KMS-11 (cell line): ENCODE data around the gene ARMH4.

ENCODE experiments used
- H2AFZ ChIP-seq: fragments of 200-600 bp; sonication (generic); 2 replicates; pipeline ENCODE4 v1.6.1; 2016; ENCODE audit warnings: antibody characterized with exemption, mixed run types, low read depth
- H3K27ac ChIP-seq: fragments of 200-600 bp; sonication (generic); 2 replicates; pipeline ENCODE4 v1.6.1; 2016; ENCODE audit warnings: mild to moderate bottlenecking, mixed run types
- H3K27me3 ChIP-seq: fragments of 200-600 bp; sonication (generic); 2 replicates; pipeline ENCODE4 v1.6.1; 2017; ENCODE audit warnings: mild to moderate bottlenecking, low read depth, mixed run types, moderate library complexity; ENCODE audit not compliant: insufficient read depth
- H3K36me3 ChIP-seq: fragments of 200-600 bp; sonication (generic); 2 replicates; pipeline ENCODE4 v1.6.1; 2017; ENCODE audit warnings: mild to moderate bottlenecking, mixed run types; ENCODE audit not compliant: insufficient read depth
- H3K4me1 ChIP-seq: fragments of 200-600 bp; sonication (generic); 2 replicates; pipeline ENCODE4 v1.6.1; 2016; ENCODE audit warnings: mild to moderate bottlenecking, low read depth, mixed run types; ENCODE audit not compliant: poor library complexity, severe bottlenecking
- H3K4me2 ChIP-seq: fragments of 200-600 bp; sonication (generic); 2 replicates; pipeline ENCODE4 v1.7.0; 2016; ENCODE audit warnings: mild to moderate bottlenecking, mixed run types
- H3K4me3 ChIP-seq: fragments of 200-600 bp; sonication (generic); IDR thresholded peaks from 2 replicates; pipeline ENCODE4 v1.6.1; 2017; ENCODE audit warnings: low read depth, low read length, mixed read lengths; ENCODE audit not compliant: insufficient read depth
- H3K79me2 ChIP-seq: fragments of 200-600 bp; sonication (generic); 2 replicates; pipeline ENCODE4 v1.6.1; 2016; ENCODE audit warnings: low read depth, mixed run types; ENCODE audit not compliant: insufficient read depth
- H3K9ac ChIP-seq: fragments of 200-600 bp; sonication (generic); 2 replicates; pipeline ENCODE4 v1.6.1; 2016; ENCODE audit warnings: mild to moderate bottlenecking, mixed run types
- H4K20me1 ChIP-seq: fragments of 200-600 bp; sonication (generic); 2 replicates; pipeline ENCODE4 v1.6.1; 2016; ENCODE audit warnings: mild to moderate bottlenecking, mixed run types; ENCODE audit not compliant: insufficient read depth
- CTCF ChIP-seq: fragments of 200-600 bp; sonication (generic); conservative IDR thresholded peaks from 2 replicates; pipeline ENCODE4 v1.6.1; 2017; ENCODE audit warnings: low read depth, mild to moderate bottlenecking, antibody characterized with exemption, low read length, moderate library complexity, mixed read lengths

ARMH4 gene

GRCh38 chr14:57962325-57963035 is 189.5 kb downstream of the ARMH4 start:
- Histone ChIP-seq H3K36me3 (no peaks in the 10 kb centered on the region), H3K4me3 (no peak overlapping the region), H4K20me1 (no peaks in the 10 kb centered on the region), H3K27ac (no peak overlapping the region), H3K79me2 (no peaks in the 10 kb centered on the region), H3K9ac (no peak overlapping the region), H3K4me1 (no peaks in the 10 kb centered on the region), H3K27me3 (no peaks in the 10 kb centered on the region), H3K4me2 (no peak overlapping the region), H2AFZ (no peak overlapping the region)
- no peak for TF ChIP-seq CTCF

- H3K4me2 ChIP-seq = no peak overlapping the region
- H3K79me2 ChIP-seq = no peaks in the 10 kb centered on the region
Observed at GRCh38 chr14:57961786-57962060, 190.3 kb downstream of the ARMH4 start.

GRCh38 chr14:57960946-57961785 is 190.8 kb downstream of the ARMH4 start:
- TF ChIP-seq CTCF = no peak
- no peak overlapping the region for H3K27ac ChIP-seq
- no peak overlapping the region for H2AFZ ChIP-seq
- no peaks in the 10 kb centered on the region for H3K4me1 ChIP-seq
- H3K36me3 ChIP-seq = no peaks in the 10 kb centered on the region
- no peak overlapping the region for H3K4me3 ChIP-seq
- H3K4me2 ChIP-seq = no peak overlapping the region
- no peaks in the 10 kb centered on the region for H4K20me1 ChIP-seq
- no peak overlapping the region for H3K9ac ChIP-seq
- H3K27me3 ChIP-seq = no peaks in the 10 kb centered on the region
- H3K79me2 ChIP-seq = no peaks in the 10 kb centered on the region

More at GRCh38 chr14:57961786-57962060, 190.3 kb downstream of the ARMH4 start:
- no peak for TF ChIP-seq CTCF
- Histone ChIP-seq H4K20me1 (no peaks in the 10 kb centered on the region), H2AFZ (no peak overlapping the region), H3K4me1 (no peaks in the 10 kb centered on the region), H3K27me3 (no peaks in the 10 kb centered on the region), H3K36me3 (no peaks in the 10 kb centered on the region), H3K9ac (no peak overlapping the region), H3K4me3 (no peak overlapping the region), H3K27ac (no peak overlapping the region)

GRCh38 chr14:57957441-57957840 is 194.6 kb downstream of the ARMH4 start:
- Histone ChIP-seq H3K9ac (no peak overlapping the region), H4K20me1 (no peaks in the 10 kb centered on the region), H3K79me2 (no peaks in the 10 kb centered on the region), H3K4me2 (no peak overlapping the region), H3K4me1 (no peaks in the 10 kb centered on the region), H3K27me3 (no peaks in the 10 kb centered on the region), H3K27ac (no peak overlapping the region), H2AFZ (no peak overlapping the region), H3K36me3 (no peaks in the 10 kb centered on the region), H3K4me3 (no peak overlapping the region)
- no peak for TF ChIP-seq CTCF
